ENCODE data around the gene ZC3H7B.

ZC3H7B gene

GRCh38 chr22:41296826-41297667 lies 4.3 kb upstream of the ZC3H7B start:
- DNase-seq: no peak
- no peaks in the 10 kb centered on the region for H3K27me3 Mint-ChIP-seq
- H3K4me3 Mint-ChIP-seq: no peak overlapping the region
- H3K27ac Mint-ChIP-seq: no peak overlapping the region
- no peaks in the 10 kb centered on the region for H3K9me3 Mint-ChIP-seq
- no peaks in the 10 kb centered on the region for H3K36me3 Mint-ChIP-seq (ENCODE audit: low read depth)
- peaks cover 6% of the 10 kb centered on the region for H3K4me1 Mint-ChIP-seq (ENCODE audit: low read depth)

- no peak for DNase-seq
- H3K36me3 Mint-ChIP-seq (ENCODE audit: low read depth): peaks cover 13% of the 10 kb centered on the region
- H3K9me3 Mint-ChIP-seq: no peaks in the 10 kb centered on the region
- H3K4me1 Mint-ChIP-seq (ENCODE audit: low read depth): peaks cover 31% of the 10 kb centered on the region
- H3K27me3 Mint-ChIP-seq: no peaks in the 10 kb centered on the region
- H3K4me3 Mint-ChIP-seq: peak overlapping the region; percentile 83
- H3K27ac Mint-ChIP-seq: peak overlapping the region; percentile 82
Observed at GRCh38 chr22:41300661-41301060, 664 bp upstream of the ZC3H7B start.

- H3K27ac Mint-ChIP-seq: peak overlapping the region; percentile 90
- H3K9me3 Mint-ChIP-seq: no peaks in the 10 kb centered on the region
- H3K4me3 Mint-ChIP-seq: peak overlapping the region; percentile 83
- no peaks in the 10 kb centered on the region for H3K27me3 Mint-ChIP-seq
- H3K36me3 Mint-ChIP-seq (ENCODE audit: low read depth): peaks cover 22% of the 10 kb centered on the region
- peaks cover 36% of the 10 kb centered on the region for H3K4me1 Mint-ChIP-seq (ENCODE audit: low read depth)
- peak; percentile 61 for DNase-seq
Observed at GRCh38 chr22:41302021-41302767, 869 bp downstream of the ZC3H7B start.

GRCh38 chr22:41302811-41303210 lies 1.5 kb downstream of the ZC3H7B start:
- H3K4me1 Mint-ChIP-seq (ENCODE audit: low read depth): peaks cover 43% of the 10 kb centered on the region
- H3K27me3 Mint-ChIP-seq: no peaks in the 10 kb centered on the region
- peak overlapping the region; percentile 90 for H3K27ac Mint-ChIP-seq
- peaks cover 28% of the 10 kb centered on the region for H3K36me3 Mint-ChIP-seq (ENCODE audit: low read depth)
- H3K9me3 Mint-ChIP-seq: no peaks in the 10 kb centered on the region
- no peak for DNase-seq
- H3K4me3 Mint-ChIP-seq: peak overlapping the region; percentile 83

GRCh38 chr22:41305646-41306045 lies 4.3 kb downstream of the ZC3H7B start:
- H3K9me3 Mint-ChIP-seq: no peaks in the 10 kb centered on the region
- H3K27me3 Mint-ChIP-seq: no peaks in the 10 kb centered on the region
- peaks cover 48% of the 10 kb centered on the region for H3K36me3 Mint-ChIP-seq (ENCODE audit: low read depth)
- peaks cover 53% of the 10 kb centered on the region for H3K4me1 Mint-ChIP-seq (ENCODE audit: low read depth)
- no peak overlapping the region for H3K4me3 Mint-ChIP-seq
- no peak for DNase-seq
- H3K27ac Mint-ChIP-seq: peak overlapping the region; percentile 37

- Mint-ChIP-seq H3K36me3 (ENCODE audit: low read depth) (peaks cover 50% of the 10 kb centered on the region), H3K9me3 (no peaks in the 10 kb centered on the region), H3K4me1 (ENCODE audit: low read depth) (peaks cover 54% of the 10 kb centered on the region), H3K27ac (peak overlapping the region; percentile 68), H3K27me3 (no peaks in the 10 kb centered on the region), H3K4me3 (no peak overlapping the region)
- DNase-seq: no peak
Observed at GRCh38 chr22:41308054-41308453, 6.7 kb downstream of the ZC3H7B start.

- peaks cover 50% of the 10 kb centered on the region for H3K36me3 Mint-ChIP-seq (ENCODE audit: low read depth)
- peaks cover 50% of the 10 kb centered on the region for H3K4me1 Mint-ChIP-seq (ENCODE audit: low read depth)
- no peak overlapping the region for H3K4me3 Mint-ChIP-seq
- DNase-seq: no peak
- H3K27ac Mint-ChIP-seq: peak overlapping the region; percentile 68
- no peaks in the 10 kb centered on the region for H3K27me3 Mint-ChIP-seq
- H3K9me3 Mint-ChIP-seq: no peaks in the 10 kb centered on the region
Observed at GRCh38 chr22:41308544-41308947, 7.2 kb downstream of the ZC3H7B start.

- H3K9me3 Mint-ChIP-seq: no peaks in the 10 kb centered on the region
- no peak overlapping the region for H3K27ac Mint-ChIP-seq
- no peak for DNase-seq
- no peak overlapping the region for H3K4me3 Mint-ChIP-seq
- H3K27me3 Mint-ChIP-seq: no peaks in the 10 kb centered on the region
- peaks cover 43% of the 10 kb centered on the region for H3K4me1 Mint-ChIP-seq (ENCODE audit: low read depth)
- peaks cover 45% of the 10 kb centered on the region for H3K36me3 Mint-ChIP-seq (ENCODE audit: low read depth)
Observed at GRCh38 chr22:41310336-41310735, 9.0 kb downstream of the ZC3H7B start.

- Mint-ChIP-seq H3K4me3 (no peak overlapping the region), H3K27ac (peak overlapping the region; percentile 17)
Observed at GRCh38 chr22:41311487-41311886, 10.2 kb downstream of the ZC3H7B start.

GRCh38 chr22:41314821-41315220 lies 13.5 kb downstream of the ZC3H7B start:
- H3K27me3 Mint-ChIP-seq: no peaks in the 10 kb centered on the region
- H3K4me3 Mint-ChIP-seq: no peak overlapping the region
- DNase-seq: no peak
- H3K27ac Mint-ChIP-seq: peak overlapping the region; percentile 22
- H3K36me3 Mint-ChIP-seq (ENCODE audit: low read depth): peaks cover 33% of the 10 kb centered on the region
- peaks cover 22% of the 10 kb centered on the region for H3K4me1 Mint-ChIP-seq (ENCODE audit: low read depth)
- H3K9me3 Mint-ChIP-seq: no peaks in the 10 kb centered on the region

More at GRCh38 chr22:41311487-41311886, 10.2 kb downstream of the ZC3H7B start:
- no peaks in the 10 kb centered on the region for H3K27me3 Mint-ChIP-seq
- peaks cover 35% of the 10 kb centered on the region for H3K4me1 Mint-ChIP-seq (ENCODE audit: low read depth)
- DNase-seq: no peak
- no peaks in the 10 kb centered on the region for H3K9me3 Mint-ChIP-seq
- peaks cover 40% of the 10 kb centered on the region for H3K36me3 Mint-ChIP-seq (ENCODE audit: low read depth)

GRCh38 chr22:41315586-41315985 lies 14.3 kb downstream of the ZC3H7B start:
- Mint-ChIP-seq H3K4me3 (no peak overlapping the region), H3K27ac (no peak overlapping the region), H3K36me3 (ENCODE audit: low read depth) (peaks cover 31% of the 10 kb centered on the region), H3K27me3 (no peaks in the 10 kb centered on the region), H3K9me3 (no peaks in the 10 kb centered on the region), H3K4me1 (ENCODE audit: low read depth) (peaks cover 19% of the 10 kb centered on the region)
- no peak for DNase-seq

GRCh38 chr22:41320416-41321240 lies 19.3 kb downstream of the ZC3H7B start:
- H3K4me3 Mint-ChIP-seq: no peak overlapping the region
- no peak overlapping the region for H3K27ac Mint-ChIP-seq
- H3K9me3 Mint-ChIP-seq: no peaks in the 10 kb centered on the region
- H3K27me3 Mint-ChIP-seq: no peaks in the 10 kb centered on the region
- peaks cover 4% of the 10 kb centered on the region for H3K4me1 Mint-ChIP-seq (ENCODE audit: low read depth)
- no peak for DNase-seq
- peaks cover 66% of the 10 kb centered on the region for H3K36me3 Mint-ChIP-seq (ENCODE audit: low read depth)

- H3K27ac Mint-ChIP-seq: no peak overlapping the region
- no peaks in the 10 kb centered on the region for H3K9me3 Mint-ChIP-seq
- peaks cover 89% of the 10 kb centered on the region for H3K36me3 Mint-ChIP-seq (ENCODE audit: low read depth)
Observed at GRCh38 chr22:41324821-41325528, 23.6 kb downstream of the ZC3H7B start.

GRCh38 chr22:41327124-41327523 lies 25.8 kb downstream of the ZC3H7B start:
- Mint-ChIP-seq H3K27ac (no peak overlapping the region), H3K4me3 (no peak overlapping the region), H3K9me3 (no peaks in the 10 kb centered on the region), H3K36me3 (ENCODE audit: low read depth) (peaks cover 89% of the 10 kb centered on the region), H3K4me1 (ENCODE audit: low read depth) (no peaks in the 10 kb centered on the region), H3K27me3 (no peaks in the 10 kb centered on the region)
- DNase-seq: no peak

More at GRCh38 chr22:41324821-41325528, 23.6 kb downstream of the ZC3H7B start:
- Mint-ChIP-seq H3K27me3 (no peaks in the 10 kb centered on the region), H3K4me1 (ENCODE audit: low read depth) (no peaks in the 10 kb centered on the region), H3K4me3 (no peak overlapping the region)
- DNase-seq: no peak
